CD4-positive, alpha-beta T cell treated with Interleukin-6 for 4 hours (primary cell): Measurements from ENCODE around the gene TSPAN7.

Experiments used
- DNase-seq: peaks from one replicate; pipeline ENCODE4 v3.0.0-alpha.2; 2020; ENCODE audit warnings: mixed read lengths

Gene TSPAN7

DNA sequence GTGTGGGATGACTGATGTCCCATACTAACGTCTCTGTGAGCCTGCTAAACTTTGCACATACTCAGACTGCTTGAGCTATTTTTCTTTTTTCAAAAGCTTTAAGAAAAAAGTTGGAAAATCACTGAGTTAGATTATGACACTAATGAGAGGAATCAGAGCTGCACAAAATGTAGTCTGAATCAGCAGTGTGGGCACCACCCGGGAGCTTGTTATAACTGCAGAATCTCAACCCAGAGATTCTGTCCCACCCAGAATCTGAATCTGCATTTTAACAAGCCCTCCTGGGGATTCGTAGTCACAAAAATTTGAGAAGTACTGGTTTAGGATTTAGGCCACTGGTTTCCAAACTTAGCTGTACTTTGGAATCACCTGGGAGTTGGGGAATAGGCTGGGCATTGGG is 137.8 kb downstream of the TSPAN7 start:
- DNase-seq, result no peak

DNA sequence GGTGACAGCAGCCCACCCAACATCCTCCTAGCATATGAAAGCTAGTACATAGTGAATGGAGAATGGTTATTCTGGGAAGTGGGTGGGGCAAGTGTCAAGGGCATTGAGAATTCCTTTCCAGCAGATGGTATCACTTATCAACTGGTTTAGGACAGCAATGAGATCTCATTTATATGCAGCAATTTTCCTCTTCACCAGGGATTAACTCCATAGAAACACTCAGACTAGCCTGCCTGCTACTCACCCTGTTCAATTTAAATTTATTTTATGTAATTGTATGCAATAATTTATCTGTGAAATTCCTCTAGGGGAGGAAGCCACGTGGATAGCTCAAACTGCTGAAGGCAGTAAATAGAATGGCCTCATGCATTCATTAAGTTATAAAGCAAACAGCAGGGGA is 138.4 kb downstream of the TSPAN7 start:
- no peak for DNase-seq

DNA sequence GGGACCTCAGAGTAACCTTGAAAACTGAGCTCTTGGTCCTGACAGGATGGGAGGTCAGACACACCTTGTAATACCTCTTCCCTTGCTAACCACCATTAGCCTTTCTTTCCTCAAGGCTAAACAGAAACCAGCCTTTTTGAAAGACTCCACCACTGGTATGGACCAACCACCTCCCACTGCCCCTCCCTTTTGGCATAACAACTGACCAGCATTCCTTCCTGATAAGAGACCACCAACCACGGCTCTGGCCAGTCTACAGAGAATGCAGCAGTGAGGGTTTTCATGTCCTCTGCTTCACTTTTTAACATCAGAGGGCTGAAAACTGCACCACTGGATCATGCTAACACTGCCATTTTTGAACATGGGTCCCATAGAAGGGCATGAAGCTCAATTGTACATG is 139.7 kb downstream of the TSPAN7 start:
- DNase-seq, result no peak

DNA sequence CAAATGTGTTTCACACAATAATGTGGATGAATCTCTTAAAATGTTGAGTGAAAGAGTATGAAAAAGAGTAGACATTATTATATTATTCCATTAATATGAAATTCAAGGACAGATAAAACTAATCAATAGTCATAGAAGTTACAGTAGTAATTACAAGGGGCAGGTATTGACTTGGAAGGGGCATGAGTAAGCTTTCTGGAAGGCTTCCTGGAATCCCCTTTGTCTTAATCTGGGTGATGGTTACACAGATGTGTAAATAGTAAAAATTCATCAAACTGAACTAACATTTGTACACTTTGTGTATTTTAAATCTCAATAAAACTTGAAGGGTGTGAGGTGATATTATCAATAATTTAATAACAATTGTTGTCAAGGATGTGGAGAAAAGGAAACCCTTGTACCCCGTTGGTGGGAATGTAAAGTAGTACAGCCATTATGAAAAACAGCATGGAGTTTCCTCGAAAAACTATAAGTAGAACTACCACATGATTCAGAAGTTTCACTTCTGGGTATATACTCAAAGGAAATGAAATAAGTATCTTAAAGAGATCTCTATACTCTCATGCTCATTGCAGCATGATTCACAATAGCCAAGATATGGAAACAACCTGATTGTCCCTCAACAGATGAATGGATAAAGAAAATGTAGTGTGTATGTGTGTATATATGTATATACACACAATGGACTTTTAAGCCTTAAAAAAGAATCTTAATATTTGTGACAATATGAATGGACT is 143.0 kb downstream of the TSPAN7 start:
- DNase-seq, result no peak

DNA sequence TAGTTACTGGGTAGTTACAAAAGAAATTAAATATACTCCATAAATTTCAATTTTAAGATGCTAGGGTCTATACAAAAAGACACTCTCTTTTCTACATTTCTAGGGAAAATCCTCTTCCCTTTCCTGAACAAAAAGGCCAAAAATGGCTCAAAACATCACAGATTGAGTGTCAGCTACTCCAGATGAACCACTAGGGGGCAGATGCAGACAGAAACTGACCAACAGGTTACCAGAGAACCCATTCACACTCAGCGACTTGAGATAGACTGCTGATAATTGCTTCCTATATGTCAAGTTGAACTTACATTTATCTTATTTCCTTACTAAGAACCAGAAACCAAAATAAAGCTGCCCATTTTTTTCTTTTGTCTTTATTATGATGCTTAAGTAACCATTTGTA is 156.5 kb downstream of the TSPAN7 start:
- DNase-seq, result no peak

DNA sequence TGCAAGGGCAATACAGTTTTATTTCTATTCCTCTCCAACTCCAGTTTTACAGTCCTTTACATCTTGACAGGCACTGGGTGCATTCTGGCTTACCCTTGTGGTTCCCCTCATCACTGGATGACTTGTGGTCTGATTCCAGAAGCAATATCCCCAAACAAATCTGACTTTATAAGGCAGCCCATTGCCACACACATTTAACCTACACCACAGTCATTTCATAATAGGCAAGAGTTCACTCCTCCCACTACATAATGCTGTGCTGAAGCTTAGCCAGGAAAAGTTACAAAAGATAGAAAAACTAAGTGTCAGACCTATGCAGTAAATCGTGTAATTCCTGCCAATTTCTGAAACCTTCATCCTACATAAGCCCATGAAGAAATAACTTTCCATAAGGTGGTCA is 157.0 kb downstream of the TSPAN7 start:
- no peak for DNase-seq

DNA sequence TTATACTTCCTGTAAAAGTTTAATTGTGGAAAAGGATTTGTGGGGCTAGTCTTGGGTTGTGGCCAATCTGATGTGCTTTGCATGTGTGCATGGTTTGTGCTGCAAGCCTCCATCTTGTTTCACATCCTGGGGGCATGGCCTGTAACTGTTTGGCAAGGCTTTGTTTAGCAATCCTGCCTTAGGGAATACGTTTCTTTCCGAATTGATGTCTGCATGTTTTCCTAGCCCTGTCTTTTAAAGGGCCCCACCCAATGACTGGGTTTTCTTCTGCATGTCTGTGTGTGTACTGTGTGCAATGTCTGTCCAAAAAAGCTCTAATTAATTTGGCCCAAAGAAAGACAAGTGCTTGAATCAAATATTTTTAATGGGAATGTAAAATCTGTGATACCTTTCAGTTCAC is 165.3 kb downstream of the TSPAN7 start:
- DNase-seq, result no peak

DNA sequence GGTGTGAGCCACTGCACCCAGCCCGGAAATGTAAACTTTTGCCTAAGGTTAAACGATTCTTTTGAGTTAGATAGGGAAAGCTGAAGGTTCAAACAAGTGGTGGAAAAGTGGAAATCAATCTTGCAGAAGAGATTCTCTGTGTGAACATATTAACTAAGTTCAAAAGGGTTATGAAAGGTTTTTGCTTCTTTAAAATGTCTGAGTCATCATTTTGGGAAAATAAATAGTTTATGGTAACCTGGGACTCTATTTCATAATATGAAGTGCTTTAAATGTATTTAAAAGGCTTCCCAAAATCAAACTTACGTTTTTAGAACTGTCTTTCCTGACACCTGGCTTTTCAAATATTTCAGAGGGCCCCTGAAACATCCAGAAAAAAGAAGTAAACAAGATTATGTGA is 166.3 kb downstream of the TSPAN7 start:
- DNase-seq, result no peak

DNA sequence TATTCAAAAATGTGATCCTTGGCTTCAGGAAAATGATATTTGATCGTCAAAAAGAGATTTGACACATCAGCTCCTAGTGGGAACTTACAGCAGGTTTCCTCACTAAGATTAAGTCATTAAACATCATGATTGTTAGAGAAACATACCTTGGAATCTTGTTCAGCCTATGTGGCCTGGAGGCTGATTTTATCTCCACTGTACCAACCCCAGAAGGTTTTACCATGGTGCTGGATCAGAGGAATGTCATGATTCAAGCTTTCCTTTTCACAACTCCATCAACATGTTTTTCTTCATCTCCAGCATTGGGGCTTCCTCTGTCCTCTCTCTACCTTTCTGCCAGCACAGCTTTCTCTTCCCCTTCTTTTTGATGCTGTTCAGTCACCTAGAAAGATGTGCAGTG is 171.5 kb downstream of the TSPAN7 start:
- DNase-seq, result no peak
